PFSK-1 (cell line): ENCODE measurements around the gene CCDC200.

Experiments used
- FOXP2 ChIP-seq: optimal IDR thresholded peaks from 2 replicates; pipeline ENCODE3; 2011; ENCODE audit warnings: borderline replicate concordance, control low read depth, inconsistent platforms; ENCODE audit not compliant: insufficient read depth; ENCODE audit errors: extremely low read length, extremely low read depth
- POLR2AphosphoS5 ChIP-seq: IDR thresholded peaks from 2 replicates; pipeline ENCODE4 v1.6.1; 2012; ENCODE audit warnings: low read depth, mild to moderate bottlenecking, control low read depth, low read length, moderate library complexity
- REST ChIP-seq, 2 experiments: IDR thresholded peaks; 2 replicates each; pipeline versions ENCODE4 v1.6.1 to v1.8.0; 2011 to 2012; ENCODE audit warnings: low read depth in 2 of 2, low read length in 2 of 2, control low read depth in 1 of 2, inconsistent platforms in 1 of 2, mild to moderate bottlenecking in 1 of 2, moderate library complexity in 1 of 2; ENCODE audit not compliant: insufficient read depth in 1 of 2
- SIN3A ChIP-seq: IDR thresholded peaks from 2 replicates; pipeline ENCODE4 v1.6.1; 2012; ENCODE audit warnings: mild to moderate bottlenecking, low read length, moderate library complexity, borderline replicate concordance; ENCODE audit not compliant: insufficient read depth
- TAF1 ChIP-seq: IDR thresholded peaks from 2 replicates; pipeline ENCODE4 v1.6.1; 2012; ENCODE audit warnings: low read length, control low read depth, borderline replicate concordance; ENCODE audit not compliant: insufficient read depth

The CCDC200 gene

GRCh38 chr17:43210576-43210975 lies 17.8 kb downstream of the CCDC200 start:
- TF ChIP-seq FOXP2 (no peak), TAF1 (no peak), SIN3A (no peak), REST (IDR thresholded peaks at IDR 0.05; ENCODE audit: insufficient read depth in 1 of 2, low read depth in 2 of 2, low read length in 2 of 2) (no peak), POLR2AphosphoS5 (no peak)

GRCh38 chr17:43200127-43200526 lies 28.3 kb downstream of the CCDC200 start:
- TF ChIP-seq SIN3A (no peak), REST (IDR thresholded peaks at IDR 0.05; ENCODE audit: insufficient read depth in 1 of 2, low read depth in 2 of 2, low read length in 2 of 2) (no peak), POLR2AphosphoS5 (no peak), FOXP2 (no peak), TAF1 (no peak)

GRCh38 chr17:43199633-43200032 lies 28.8 kb downstream of the CCDC200 start:
- TF ChIP-seq SIN3A (no peak), TAF1 (no peak), POLR2AphosphoS5 (no peak), REST (IDR thresholded peaks at IDR 0.05; ENCODE audit: insufficient read depth in 1 of 2, low read depth in 2 of 2, low read length in 2 of 2) (no peak), FOXP2 (no peak)

GRCh38 chr17:43193251-43193650 lies 35.2 kb downstream of the CCDC200 start:
- TF ChIP-seq TAF1 (no peak), SIN3A (no peak), FOXP2 (no peak), POLR2AphosphoS5 (no peak), REST (IDR thresholded peaks at IDR 0.05; ENCODE audit: insufficient read depth in 1 of 2, low read depth in 2 of 2, low read length in 2 of 2) (no peak)

- TF ChIP-seq SIN3A (no peak), REST (IDR thresholded peaks at IDR 0.05; ENCODE audit: insufficient read depth in 1 of 2, low read depth in 2 of 2, low read length in 2 of 2) (no peak), POLR2AphosphoS5 (no peak), FOXP2 (no peak), TAF1 (no peak)
Observed at GRCh38 chr17:43183921-43184320, 44.5 kb downstream of the CCDC200 start.
